Peyer's patch (tissue), 4 donors: Measurements from ENCODE around the gene ICE1.

Experiments
- POLR2A ChIP-seq, 2 donors: fragments of 450-650 bp; IDR thresholded peaks; one replicate each; pipeline ENCODE4 v1.5.1; 2017; ENCODE audit warnings: antibody characterized with exemption in 2 of 2, mild to moderate bottlenecking in 2 of 2, moderate library complexity in 2 of 2
- TF ChIP-seq, protein P1 (sequence below), 6 experiments: fragments of 450-650 bp in 4 of 6; fragments of 200-600 bp in 2 of 6; sonication (generic) in 1 of 6; IDR thresholded peaks; one replicate each; pipeline ENCODE4 v1.5.1; 2017 to 2019; ENCODE audit warnings: antibody characterized with exemption in 6 of 6, mild to moderate bottlenecking in 3 of 6, moderate library complexity in 1 of 6

DNA sequence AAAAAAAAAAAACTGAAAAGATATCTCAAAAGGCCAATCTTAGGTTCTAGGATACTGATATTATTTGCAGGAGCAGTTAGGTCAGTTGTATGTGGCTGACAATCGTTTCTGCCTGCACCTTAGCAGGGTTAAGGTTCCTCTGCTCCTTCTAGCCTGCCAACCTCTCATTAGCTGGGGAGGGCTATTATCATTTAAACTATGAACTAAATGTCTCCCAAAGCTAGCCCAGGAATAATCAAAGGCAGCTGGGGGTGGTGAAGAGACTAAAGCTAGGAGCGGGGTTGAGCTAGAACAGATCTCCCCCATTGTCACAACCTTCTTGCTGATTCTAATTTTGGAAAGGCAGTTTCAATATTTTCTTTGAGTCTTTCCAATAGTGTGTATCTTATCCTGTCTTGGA, 99.9 kb downstream of the ICE1 start:
- TF ChIP-seq, protein P1, sequence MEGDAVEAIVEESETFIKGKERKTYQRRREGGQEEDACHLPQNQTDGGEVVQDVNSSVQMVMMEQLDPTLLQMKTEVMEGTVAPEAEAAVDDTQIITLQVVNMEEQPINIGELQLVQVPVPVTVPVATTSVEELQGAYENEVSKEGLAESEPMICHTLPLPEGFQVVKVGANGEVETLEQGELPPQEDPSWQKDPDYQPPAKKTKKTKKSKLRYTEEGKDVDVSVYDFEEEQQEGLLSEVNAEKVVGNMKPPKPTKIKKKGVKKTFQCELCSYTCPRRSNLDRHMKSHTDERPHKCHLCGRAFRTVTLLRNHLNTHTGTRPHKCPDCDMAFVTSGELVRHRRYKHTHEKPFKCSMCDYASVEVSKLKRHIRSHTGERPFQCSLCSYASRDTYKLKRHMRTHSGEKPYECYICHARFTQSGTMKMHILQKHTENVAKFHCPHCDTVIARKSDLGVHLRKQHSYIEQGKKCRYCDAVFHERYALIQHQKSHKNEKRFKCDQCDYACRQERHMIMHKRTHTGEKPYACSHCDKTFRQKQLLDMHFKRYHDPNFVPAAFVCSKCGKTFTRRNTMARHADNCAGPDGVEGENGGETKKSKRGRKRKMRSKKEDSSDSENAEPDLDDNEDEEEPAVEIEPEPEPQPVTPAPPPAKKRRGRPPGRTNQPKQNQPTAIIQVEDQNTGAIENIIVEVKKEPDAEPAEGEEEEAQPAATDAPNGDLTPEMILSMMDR (IDR thresholded peaks at IDR 0.05), result no peak
- TF ChIP-seq POLR2A (IDR thresholded peaks at IDR 0.05), result no peak
